Activated naive CD8-positive, alpha-beta T cell treated with anti-CD3 and anti-CD28 coated beads, Interleukin-2, amount 50 U/mL, for 16 hours (primary cell): ENCODE data around the gene PXK.
A peak's percentile ranks its signal among the peaks of the same experiment; 100 is the strongest.
"Not testable (repeated sequence)": the region's sequence is repeated elsewhere in the genome, so short reads cannot be mapped to it uniquely, and the experiment has no call there.

Source experiments
- DNase-seq: peaks from one replicate; pipeline ENCODE4 v3.0.0-alpha.2; 2020; ENCODE audit warnings: low read depth, low spot score

Gene PXK

DNA sequence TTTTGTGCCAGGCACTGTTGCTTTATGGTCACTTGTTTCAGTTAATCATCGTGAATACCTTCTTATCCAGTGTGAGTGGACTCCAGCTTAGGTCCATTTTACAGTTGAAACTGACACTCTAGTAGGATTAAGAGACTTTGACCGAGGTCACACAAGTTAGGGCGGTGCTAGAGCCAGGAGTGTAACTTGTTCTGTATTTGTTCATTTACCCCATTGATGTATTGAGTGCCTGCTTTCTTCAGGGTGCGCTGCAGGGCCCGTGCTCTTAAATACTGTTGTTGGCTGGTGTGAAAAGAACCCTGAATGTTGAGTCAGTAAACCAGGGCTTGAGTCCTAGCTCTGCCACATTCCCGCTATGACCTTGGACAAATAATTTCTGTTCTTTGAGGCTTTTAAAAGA lies 85.5 kb downstream of the PXK start:
- DNase-seq = no peak

GRCh38 chr3:58419780-58420507 lies 87.3 kb downstream of the PXK start:
- no peak for DNase-seq

GRCh38 chr3:58421004-58421403 lies 88.3 kb downstream of the PXK start:
- DNase-seq = no peak

- no peak for DNase-seq
These were observed 90.1 kb downstream of the PXK start for GRCh38 chr3:58422756-58423325.

DNA sequence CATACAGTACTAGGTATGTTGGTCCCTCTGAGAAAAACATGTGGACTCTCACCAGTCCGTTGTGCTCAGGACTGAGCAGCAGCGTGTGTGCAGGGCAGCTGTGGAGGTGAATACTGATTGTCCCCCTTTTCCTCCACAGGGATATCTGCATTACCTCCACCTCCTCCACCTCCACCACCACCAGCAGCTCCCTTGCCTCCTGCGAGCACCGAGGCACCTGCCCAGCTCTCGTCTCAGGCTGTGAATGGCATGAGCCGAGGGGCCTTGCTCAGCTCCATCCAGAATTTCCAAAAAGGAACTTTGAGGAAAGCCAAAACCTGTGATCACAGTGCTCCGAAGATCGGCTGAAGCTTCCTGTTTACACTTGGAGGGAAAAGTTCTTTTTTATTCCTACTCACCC lies 91.9 kb downstream of the PXK start:
- DNase-seq = no peak

DNA sequence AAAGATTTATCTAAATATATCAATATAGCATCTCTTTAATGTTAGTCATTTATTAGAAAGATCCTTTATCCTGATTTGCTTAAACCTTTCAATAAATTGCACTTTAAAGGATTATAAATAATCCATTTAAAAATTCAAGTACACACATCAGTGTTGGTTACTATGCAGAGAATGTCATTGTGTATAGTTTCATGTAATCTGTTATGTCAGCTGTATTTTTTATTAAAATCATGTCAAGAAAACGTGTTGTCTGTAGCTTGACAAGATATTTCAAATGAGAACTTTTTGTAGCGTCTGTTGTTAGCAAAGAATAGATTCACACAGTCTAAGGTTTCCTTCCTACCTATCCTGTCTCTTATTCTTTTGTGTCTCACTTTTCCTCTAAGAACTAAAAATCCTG lies 93.1 kb downstream of the PXK start:
- DNase-seq = no peak

GRCh38 chr3:58427661-58428361 lies 95.1 kb downstream of the PXK start:
- no peak for DNase-seq

DNA sequence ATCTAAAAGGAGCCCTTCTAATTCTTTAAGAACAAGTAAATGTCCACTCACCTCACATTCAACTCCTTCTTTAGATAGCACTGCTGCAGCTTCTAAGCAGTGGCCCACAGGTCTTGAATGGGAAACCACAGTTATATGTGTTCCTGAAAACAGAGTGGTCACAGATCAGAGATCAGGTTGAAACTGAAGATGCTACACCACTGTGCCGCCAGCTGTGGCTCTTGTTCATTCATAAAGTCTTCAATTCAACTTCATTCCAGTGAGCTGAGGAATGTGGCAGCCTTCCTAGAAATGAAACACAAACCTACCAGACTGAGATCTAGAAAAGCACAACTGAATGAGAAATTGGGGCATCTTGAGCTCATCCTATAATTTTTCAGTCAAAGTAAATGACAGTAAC lies 97.0 kb downstream of the PXK start:
- no peak for DNase-seq

DNA sequence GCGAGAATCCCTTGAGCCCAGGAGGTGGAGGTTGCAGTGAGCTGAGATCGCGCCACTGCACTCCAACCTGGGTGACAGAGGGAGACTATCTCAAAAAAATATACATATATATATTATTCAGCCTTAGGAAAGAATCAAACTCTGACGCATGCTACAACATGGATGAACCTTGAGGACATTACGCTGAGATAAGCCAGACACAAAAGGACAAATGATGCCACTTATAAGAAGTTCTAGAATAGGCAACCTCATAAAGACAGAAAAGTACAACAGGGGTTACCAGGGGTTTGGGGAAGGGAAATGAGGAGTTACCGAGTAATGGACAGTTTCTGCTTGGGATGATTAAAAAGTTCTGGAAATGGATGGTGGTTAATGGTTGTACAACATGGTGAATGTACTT lies 100.2 kb downstream of the PXK start:
- no peak for DNase-seq

DNA sequence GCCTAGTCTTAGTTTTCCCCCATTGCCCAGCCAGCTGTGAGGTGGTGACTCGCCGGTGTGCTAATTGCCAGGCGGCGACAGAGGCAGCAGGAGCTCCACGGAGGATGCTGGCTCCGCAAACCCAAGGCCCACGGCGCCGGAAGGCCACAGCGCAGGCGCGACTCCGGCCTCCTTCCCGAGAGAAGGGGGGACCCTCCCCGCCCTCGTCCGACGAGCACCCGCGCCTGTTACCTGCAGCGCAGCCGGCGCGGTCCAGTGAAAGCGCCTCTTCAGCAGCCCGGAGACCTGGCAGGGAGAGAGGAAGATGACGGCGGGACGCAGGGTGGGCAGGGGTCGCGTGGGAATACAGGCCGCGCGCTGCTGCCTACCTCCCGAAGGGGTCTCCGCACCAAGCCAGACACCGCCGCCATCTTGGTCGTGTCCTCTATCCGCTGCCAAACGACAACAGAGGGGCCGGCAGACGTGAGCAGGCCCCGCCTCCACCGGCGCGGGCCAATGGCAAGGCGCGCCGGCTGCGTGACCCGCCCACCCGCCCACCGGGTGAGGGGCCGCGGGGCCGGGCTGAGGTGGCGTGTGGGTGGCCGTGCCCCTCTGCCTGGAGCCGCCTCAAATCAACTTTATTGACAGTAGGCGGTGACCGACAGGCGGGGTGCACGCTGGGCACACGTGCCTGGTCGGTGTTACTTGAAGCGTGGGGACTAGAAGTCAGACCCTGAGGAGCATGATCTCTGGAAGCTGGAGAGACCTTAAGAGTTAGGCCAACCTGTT lies 100.9 kb downstream of the PXK start, which contains the start of gene PDHB:
Gene PDHB, minus strand, starts transcription at position 433 of the 768 bp plus-strand sequence. Its CDS starts 23 bp downstream, at position 410.
- peak; percentile 77 for DNase-seq

GRCh38 chr3:58434168-58434504 lies 101.4 kb downstream of the PXK start:
- no peak for DNase-seq

- DNase-seq = no peak
These were observed 101.8 kb downstream of the PXK start for GRCh38 chr3:58434511-58434910.

GRCh38 chr3:58434990-58435389 lies 102.3 kb downstream of the PXK start:
- no peak for DNase-seq

GRCh38 chr3:58437276-58437675 lies 104.6 kb downstream of the PXK start:
- DNase-seq = not testable (repeated sequence)

GRCh38 chr3:58440996-58441355 lies 108.3 kb downstream of the PXK start:
- not testable (repeated sequence) for DNase-seq

DNA sequence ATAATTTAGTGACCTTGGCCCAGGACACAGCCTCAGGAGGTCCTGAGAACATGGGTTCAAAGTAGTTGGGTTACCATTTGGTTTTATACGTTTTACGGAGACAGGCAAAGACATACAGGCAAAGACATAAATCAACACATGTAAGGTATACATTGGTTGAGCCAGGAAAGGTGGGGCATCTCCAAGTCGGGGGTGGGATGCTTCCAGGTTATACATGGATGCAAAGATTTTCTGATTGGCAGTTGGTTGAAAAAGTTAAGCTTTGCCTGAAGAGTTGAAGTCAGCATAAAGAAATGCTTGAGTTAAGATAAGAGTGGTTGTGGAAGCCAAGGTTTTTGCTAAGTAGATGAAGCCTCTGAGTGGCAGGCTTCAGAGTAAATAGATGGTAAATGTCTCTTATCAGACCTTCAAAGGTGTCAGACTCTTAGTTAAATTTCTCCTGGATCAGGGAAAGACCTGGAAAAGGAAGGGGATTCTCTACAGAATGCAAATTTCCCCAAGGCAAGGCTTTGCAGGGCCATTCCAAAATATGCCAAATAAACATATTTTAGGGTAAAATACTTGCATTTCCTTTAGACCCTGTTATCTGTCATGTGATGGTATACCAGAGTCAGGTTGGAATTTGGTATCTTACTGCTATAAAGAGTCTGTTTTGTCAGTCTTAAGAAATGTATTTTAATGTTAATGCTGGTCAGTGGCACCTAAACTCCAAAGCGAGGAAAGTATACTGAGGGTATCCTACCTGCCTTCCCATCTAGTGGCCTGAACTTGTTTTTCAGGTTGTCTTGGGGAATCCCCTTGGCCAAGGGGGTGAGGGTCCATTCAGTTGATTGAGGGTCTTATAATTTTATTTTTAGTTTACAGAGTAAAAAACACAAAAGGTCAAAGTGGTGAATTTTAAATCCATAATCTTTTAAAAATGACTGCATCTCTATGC lies 109.1 kb downstream of the PXK start:
- no peak for DNase-seq

DNA sequence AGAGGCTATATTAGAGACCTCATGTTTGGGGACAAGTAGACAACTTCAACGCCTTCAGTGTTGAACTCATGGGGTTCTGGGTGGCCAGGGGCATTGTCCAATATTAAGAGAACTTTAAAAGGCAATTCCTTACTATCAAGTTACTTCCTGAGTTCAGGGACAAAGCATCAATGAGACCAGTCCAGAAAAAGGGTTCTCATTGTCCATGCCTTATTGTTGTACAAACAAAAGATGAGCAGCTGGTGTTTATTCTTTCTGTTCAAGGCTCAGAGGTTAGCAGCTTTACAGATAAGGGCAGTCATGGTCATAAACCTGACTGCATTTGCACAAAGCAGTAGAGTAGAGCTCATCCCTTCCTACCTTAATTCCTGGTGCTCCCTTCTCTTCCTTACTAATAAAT lies 119.5 kb downstream of the PXK start:
- DNase-seq = no peak

GRCh38 chr3:58459160-58459559 lies 126.5 kb downstream of the PXK start:
- DNase-seq = no peak

- DNase-seq = no peak
These were observed 130.1 kb downstream of the PXK start for GRCh38 chr3:58462829-58463180.

- DNase-seq = peak; percentile 53
These were observed 130.7 kb downstream of the PXK start for GRCh38 chr3:58463181-58463941.

DNA sequence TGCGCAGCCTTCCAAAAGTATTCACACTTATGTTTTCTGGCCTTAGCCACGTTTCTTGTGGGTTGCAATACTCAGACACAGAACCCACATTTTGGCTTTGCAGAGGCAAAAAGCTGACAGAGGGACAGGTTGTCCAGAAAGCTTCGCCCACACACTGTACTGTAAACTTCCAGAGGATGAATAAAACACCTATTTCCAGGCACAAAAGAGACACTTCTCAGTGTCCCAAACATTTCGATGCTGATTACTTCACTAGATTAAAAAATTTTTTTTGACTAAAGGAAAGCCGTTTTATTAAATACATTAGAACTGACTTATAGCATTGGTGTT lies 131.2 kb downstream of the PXK start:
- no peak for DNase-seq
